ENCODE data around the gene STAT1. TPM values are rescaled to one million over a fixed set of nuclear protein-coding genes. Genes with fewer than 3 reads are reported as not detected.
"Not testable (repeated sequence)": the region's sequence is repeated elsewhere in the genome, so short reads cannot be mapped to it uniquely, and the experiment has no call there.

Gene STAT1
- total RNA-seq, 1 donor from 2014 or later: 76.5 TPM

GRCh38 chr2:190996947-190997346 lies 17.0 kb downstream of the STAT1 start:
- no peak overlapping the region for H3K4me3 Mint-ChIP-seq (ENCODE audit: unreplicated experiment)
- H3K27me3 Mint-ChIP-seq (ENCODE audit: unreplicated experiment): no peaks in the 10 kb centered on the region
- TF ChIP-seq CTCF (IDR thresholded peaks at IDR 0.05): no peak
- DNase-seq (ENCODE audit: extremely low spot score, unreplicated experiment): no peak
- H3K27ac Mint-ChIP-seq (ENCODE audit: unreplicated experiment): no peak overlapping the region
- no peaks in the 10 kb centered on the region for H3K9me3 Mint-ChIP-seq (ENCODE audit: unreplicated experiment)
- peaks cover 67% of the 10 kb centered on the region for H3K36me3 Mint-ChIP-seq (ENCODE audit: unreplicated experiment)
- no peaks in the 10 kb centered on the region for H3K4me1 Mint-ChIP-seq (ENCODE audit: unreplicated experiment)

- no peak overlapping the region for H3K4me3 Mint-ChIP-seq (ENCODE audit: unreplicated experiment)
- H3K4me1 Mint-ChIP-seq (ENCODE audit: unreplicated experiment): no peaks in the 10 kb centered on the region
- peaks cover 65% of the 10 kb centered on the region for H3K36me3 Mint-ChIP-seq (ENCODE audit: unreplicated experiment)
- no peak for DNase-seq (ENCODE audit: extremely low spot score, unreplicated experiment)
- no peaks in the 10 kb centered on the region for H3K27me3 Mint-ChIP-seq (ENCODE audit: unreplicated experiment)
- no peak overlapping the region for H3K27ac Mint-ChIP-seq (ENCODE audit: unreplicated experiment)
- H3K9me3 Mint-ChIP-seq (ENCODE audit: unreplicated experiment): no peaks in the 10 kb centered on the region
- TF ChIP-seq CTCF (IDR thresholded peaks at IDR 0.05): peak; percentile 60
These were observed 17.5 kb downstream of the STAT1 start for GRCh38 chr2:190996338-190996946.

GRCh38 chr2:190995315-190995714 lies 18.7 kb downstream of the STAT1 start:
- not testable (repeated sequence) for H3K4me1 Mint-ChIP-seq (ENCODE audit: unreplicated experiment); H3K9me3 Mint-ChIP-seq (ENCODE audit: unreplicated experiment); H3K27me3 Mint-ChIP-seq (ENCODE audit: unreplicated experiment); H3K4me3 Mint-ChIP-seq (ENCODE audit: unreplicated experiment); DNase-seq (ENCODE audit: extremely low spot score, unreplicated experiment); H3K27ac Mint-ChIP-seq (ENCODE audit: unreplicated experiment)
- peaks cover 66% of the 10 kb centered on the region for H3K36me3 Mint-ChIP-seq (ENCODE audit: unreplicated experiment)

GRCh38 chr2:190994148-190994547 lies 19.8 kb downstream of the STAT1 start:
- H3K4me3 Mint-ChIP-seq (ENCODE audit: unreplicated experiment): no peak overlapping the region
- no peak for DNase-seq (ENCODE audit: extremely low spot score, unreplicated experiment)
- H3K4me1 Mint-ChIP-seq (ENCODE audit: unreplicated experiment): no peaks in the 10 kb centered on the region
- H3K36me3 Mint-ChIP-seq (ENCODE audit: unreplicated experiment): peaks cover 69% of the 10 kb centered on the region
- no peaks in the 10 kb centered on the region for H3K9me3 Mint-ChIP-seq (ENCODE audit: unreplicated experiment)
- H3K27me3 Mint-ChIP-seq (ENCODE audit: unreplicated experiment): no peaks in the 10 kb centered on the region
- TF ChIP-seq CTCF (IDR thresholded peaks at IDR 0.05): no peak
- H3K27ac Mint-ChIP-seq (ENCODE audit: unreplicated experiment): no peak overlapping the region

- no peak for TF ChIP-seq CTCF (IDR thresholded peaks at IDR 0.05)
- no peak overlapping the region for H3K27ac Mint-ChIP-seq (ENCODE audit: unreplicated experiment)
- H3K36me3 Mint-ChIP-seq (ENCODE audit: unreplicated experiment): peaks cover 71% of the 10 kb centered on the region
- H3K27me3 Mint-ChIP-seq (ENCODE audit: unreplicated experiment): no peaks in the 10 kb centered on the region
- no peaks in the 10 kb centered on the region for H3K9me3 Mint-ChIP-seq (ENCODE audit: unreplicated experiment)
- no peak overlapping the region for H3K4me3 Mint-ChIP-seq (ENCODE audit: unreplicated experiment)
- DNase-seq (ENCODE audit: extremely low spot score, unreplicated experiment): no peak
- H3K4me1 Mint-ChIP-seq (ENCODE audit: unreplicated experiment): no peaks in the 10 kb centered on the region
These were observed 20.7 kb downstream of the STAT1 start for GRCh38 chr2:190993292-190993643.

- no peak for TF ChIP-seq CTCF (IDR thresholded peaks at IDR 0.05)
- Mint-ChIP-seq H3K4me3 (ENCODE audit: unreplicated experiment) (no peak overlapping the region), H3K27me3 (ENCODE audit: unreplicated experiment) (no peaks in the 10 kb centered on the region), H3K27ac (ENCODE audit: unreplicated experiment) (no peak overlapping the region), H3K4me1 (ENCODE audit: unreplicated experiment) (no peaks in the 10 kb centered on the region), H3K9me3 (ENCODE audit: unreplicated experiment) (no peaks in the 10 kb centered on the region), H3K36me3 (ENCODE audit: unreplicated experiment) (peaks cover 70% of the 10 kb centered on the region)
- DNase-seq (ENCODE audit: extremely low spot score, unreplicated experiment): no peak
These were observed 23.8 kb downstream of the STAT1 start for GRCh38 chr2:190990132-190990531.
